GM12801 (cell line): ENCODE results near the gene NUP62CL.

Experiments
- TF ChIP-seq, protein P1 (sequence below): IDR thresholded peaks from one replicate; pipeline ENCODE4 v1.5.1; 2011; ENCODE audit warnings: control low read depth; ENCODE audit not compliant: insufficient read length; ENCODE audit errors: extremely low read depth

Gene NUP62CL

DNA sequence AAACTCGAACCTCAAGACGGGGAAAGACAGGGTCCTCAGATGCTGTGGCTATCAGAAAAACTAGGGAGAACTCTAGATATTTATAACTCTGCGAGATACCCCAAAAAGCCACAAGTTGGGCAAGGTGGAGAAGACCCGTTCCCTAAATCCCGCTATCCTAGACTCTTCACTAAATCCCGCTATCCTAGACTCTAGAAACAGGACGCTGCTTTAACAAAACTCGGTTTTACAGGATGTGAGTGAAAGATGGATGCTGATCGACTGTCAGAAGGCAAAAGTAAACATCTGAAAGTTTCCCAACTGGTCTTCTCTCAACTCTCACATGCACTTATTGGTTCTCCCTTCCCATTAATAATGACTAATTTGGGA, 448 bp upstream of the NUP62CL start:
- TF ChIP-seq, protein P1, sequence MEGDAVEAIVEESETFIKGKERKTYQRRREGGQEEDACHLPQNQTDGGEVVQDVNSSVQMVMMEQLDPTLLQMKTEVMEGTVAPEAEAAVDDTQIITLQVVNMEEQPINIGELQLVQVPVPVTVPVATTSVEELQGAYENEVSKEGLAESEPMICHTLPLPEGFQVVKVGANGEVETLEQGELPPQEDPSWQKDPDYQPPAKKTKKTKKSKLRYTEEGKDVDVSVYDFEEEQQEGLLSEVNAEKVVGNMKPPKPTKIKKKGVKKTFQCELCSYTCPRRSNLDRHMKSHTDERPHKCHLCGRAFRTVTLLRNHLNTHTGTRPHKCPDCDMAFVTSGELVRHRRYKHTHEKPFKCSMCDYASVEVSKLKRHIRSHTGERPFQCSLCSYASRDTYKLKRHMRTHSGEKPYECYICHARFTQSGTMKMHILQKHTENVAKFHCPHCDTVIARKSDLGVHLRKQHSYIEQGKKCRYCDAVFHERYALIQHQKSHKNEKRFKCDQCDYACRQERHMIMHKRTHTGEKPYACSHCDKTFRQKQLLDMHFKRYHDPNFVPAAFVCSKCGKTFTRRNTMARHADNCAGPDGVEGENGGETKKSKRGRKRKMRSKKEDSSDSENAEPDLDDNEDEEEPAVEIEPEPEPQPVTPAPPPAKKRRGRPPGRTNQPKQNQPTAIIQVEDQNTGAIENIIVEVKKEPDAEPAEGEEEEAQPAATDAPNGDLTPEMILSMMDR, result no peak

DNA sequence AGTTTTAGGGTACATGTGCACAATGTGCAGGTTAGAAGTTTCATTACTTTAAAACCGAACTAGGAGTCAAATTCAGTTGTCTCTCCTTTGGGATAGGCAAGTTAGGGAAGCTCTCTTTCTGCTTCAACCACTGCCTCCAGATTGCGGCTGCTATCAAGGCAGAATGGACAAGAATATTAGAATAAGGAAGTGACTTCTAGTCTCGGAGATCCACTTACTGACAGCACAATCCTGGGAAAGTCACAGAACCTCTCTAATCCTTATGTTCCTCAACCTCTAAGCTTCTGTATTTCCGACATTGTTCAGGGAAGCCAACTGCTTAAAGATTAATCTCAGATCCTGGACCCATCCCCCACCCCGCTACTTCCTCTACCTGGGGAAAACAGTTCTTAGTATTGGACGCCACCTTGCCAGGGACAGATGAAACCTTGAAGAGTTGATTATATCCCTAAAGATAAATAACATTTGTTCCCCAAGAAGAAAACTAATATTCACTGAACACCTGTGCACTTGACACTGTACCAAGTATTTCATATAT, 2.1 kb downstream of the NUP62CL start:
- TF ChIP-seq, protein P1, result no peak

DNA sequence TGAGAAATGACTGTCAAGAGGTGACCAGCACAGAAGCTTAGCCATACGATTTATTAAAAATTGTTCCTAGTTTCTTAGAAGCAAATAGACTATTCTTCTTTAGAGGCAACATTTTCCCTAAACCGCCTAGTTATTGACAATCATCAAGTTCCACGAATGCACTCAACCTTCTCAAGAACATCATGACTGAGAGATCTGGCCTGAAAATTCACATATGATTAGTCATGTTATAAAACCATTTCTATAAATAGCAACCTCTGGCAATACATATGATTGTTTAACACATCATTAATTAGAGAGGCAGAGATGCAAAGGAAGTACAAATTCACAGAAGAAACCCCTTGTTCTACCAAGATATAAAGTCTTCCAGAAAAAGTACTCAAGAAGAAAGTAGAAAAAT, 6.7 kb downstream of the NUP62CL start:
- TF ChIP-seq, protein P1, result no peak

DNA sequence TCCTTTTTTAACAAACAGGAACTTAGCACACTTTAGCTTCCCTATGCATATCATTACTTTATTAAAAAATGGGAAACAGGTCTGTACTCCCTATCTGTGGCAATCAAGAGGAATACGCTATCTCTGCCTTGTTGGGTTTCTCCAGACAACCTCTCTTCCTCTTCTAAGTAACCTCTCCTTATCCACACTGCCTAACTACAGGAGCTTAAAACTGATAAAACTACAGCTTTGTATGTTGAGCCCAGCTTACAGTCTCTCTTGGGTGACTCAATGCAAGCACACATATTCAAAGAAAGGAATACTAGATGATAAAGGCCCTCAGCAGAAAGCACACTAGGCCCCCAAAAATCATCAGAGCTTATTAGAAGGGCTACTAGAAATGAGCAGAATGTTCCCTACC, 8.9 kb downstream of the NUP62CL start:
- TF ChIP-seq, protein P1, result no peak

DNA sequence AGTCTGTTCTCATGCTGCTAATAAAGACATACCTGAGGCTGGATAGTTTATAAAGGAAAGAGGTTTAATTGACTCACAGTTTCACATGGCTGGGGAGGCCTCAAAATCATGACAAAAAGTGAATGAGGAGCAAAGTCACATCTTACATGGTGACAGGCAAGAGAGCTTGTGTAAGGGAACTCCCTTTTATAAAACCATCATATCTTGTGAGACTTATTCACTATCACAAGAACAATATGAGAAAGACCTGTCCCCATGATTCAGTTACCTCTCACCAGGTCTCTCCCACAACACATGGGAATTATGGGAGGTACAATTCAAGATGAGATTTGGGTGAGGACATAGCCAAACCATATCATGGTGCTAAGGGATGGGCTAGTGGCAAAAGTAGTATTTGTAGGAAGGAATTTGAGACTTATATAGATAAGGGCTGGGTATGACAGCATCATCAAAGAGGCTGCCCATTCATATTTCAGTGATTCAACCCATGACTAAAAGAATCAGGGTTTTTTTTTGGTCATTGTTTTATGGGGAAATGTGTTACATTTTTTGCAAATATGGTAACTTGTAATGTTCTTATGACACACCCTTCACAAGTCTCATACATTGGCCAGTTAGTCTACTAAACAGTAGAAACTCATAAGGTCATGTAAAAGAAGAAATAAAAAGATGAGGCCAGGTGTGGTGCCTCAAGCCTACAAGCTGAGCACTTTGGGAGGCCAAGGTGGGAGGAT, 34.7 kb downstream of the NUP62CL start:
- TF ChIP-seq, protein P1, result no peak

DNA sequence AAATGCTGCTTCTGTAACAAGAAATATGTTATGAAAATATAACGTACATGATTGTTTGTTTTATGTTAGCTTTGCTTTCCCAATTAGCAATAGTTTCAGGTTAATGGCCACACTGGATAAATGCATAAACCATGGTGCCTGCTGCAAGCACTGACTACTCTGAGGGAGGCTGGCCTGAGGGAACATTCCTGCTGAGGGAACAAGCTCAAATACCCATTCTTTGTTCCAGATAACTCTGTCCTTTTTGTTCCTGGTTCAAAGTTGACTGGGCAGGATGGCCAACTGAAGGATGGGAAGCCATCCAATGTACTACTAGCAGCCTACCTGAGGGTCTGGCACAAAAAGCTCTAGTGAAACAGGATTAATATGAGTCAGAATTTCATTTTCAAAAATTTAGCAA, 37.5 kb downstream of the NUP62CL start:
- TF ChIP-seq, protein P1, result no peak

DNA sequence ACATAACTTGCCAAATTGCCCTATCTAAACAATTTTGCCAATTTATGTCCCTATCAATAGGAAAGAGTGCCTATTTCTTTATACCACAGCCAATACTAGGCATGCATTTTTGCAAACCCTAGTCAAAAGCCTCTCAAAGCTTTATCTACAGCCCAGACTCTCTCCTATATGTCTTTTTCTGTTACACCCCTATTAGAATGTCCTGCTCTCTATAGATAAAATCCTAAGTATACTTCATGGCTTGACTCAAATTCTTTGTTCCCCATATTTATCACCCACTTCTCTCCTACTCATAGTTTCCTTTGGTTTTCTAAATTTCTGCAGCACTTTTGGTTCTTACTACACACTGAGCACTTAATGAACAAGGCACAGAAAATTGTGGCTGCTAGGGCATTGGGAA, 38.0 kb downstream of the NUP62CL start:
- TF ChIP-seq, protein P1, result no peak
